ENCODE results near the gene IFI30. TPM values are rescaled to one million over a fixed set of nuclear protein-coding genes. Genes with fewer than 3 reads are reported as not detected.
"Not testable (repeated sequence)": the region's sequence is repeated elsewhere in the genome, so short reads cannot be mapped to it uniquely, and the experiment has no call there.

The IFI30 gene
- total RNA-seq, 1 experiment from 2014 or later: 77.6 TPM

GRCh38 chr19:18194554-18195238, 21.1 kb downstream of the IFI30 start:
- DNase-seq (ENCODE audit: low spot score): no peak
- in situ Hi-C loops (cut with HindIII; ENCODE audit: low sequenced_read_pairs): no loop called here

- DNase-seq (ENCODE audit: low spot score): no peak
- in situ Hi-C loops (cut with HindIII; ENCODE audit: low sequenced_read_pairs): no loop called here
Measured at GRCh38 chr19:18196511-18196845, 22.9 kb downstream of the IFI30 start.

GRCh38 chr19:18197306-18197705, 23.7 kb downstream of the IFI30 start:
- DNase-seq (ENCODE audit: low spot score): no peak
- in situ Hi-C loops (cut with HindIII; ENCODE audit: low sequenced_read_pairs): no loop called here

- DNase-seq (ENCODE audit: low spot score): no peak
- in situ Hi-C loops (cut with HindIII; ENCODE audit: low sequenced_read_pairs): no loop called here
Measured at GRCh38 chr19:18197941-18198340, 24.3 kb downstream of the IFI30 start.

GRCh38 chr19:18198374-18198773, 24.8 kb downstream of the IFI30 start:
- in situ Hi-C loops (cut with HindIII; ENCODE audit: low sequenced_read_pairs): no loop called here
- DNase-seq (ENCODE audit: low spot score): no peak

- DNase-seq (ENCODE audit: low spot score): no peak
- in situ Hi-C loops (cut with HindIII; ENCODE audit: low sequenced_read_pairs): no loop called here
Measured at GRCh38 chr19:18202397-18202777, 28.8 kb downstream of the IFI30 start.

- in situ Hi-C loops (cut with HindIII; ENCODE audit: low sequenced_read_pairs): no loop called here
- DNase-seq (ENCODE audit: low spot score): peak; percentile 44
Measured at GRCh38 chr19:18202778-18203407, 29.3 kb downstream of the IFI30 start.

GRCh38 chr19:18203408-18203862, 29.8 kb downstream of the IFI30 start:
- peak; percentile 64 for DNase-seq (ENCODE audit: low spot score)
- in situ Hi-C loops (cut with HindIII; ENCODE audit: low sequenced_read_pairs): no loop called here

GRCh38 chr19:18203863-18204393, 30.3 kb downstream of the IFI30 start, which contains the start of gene RAB3A:
RAB3A (minus strand) TSS chr19:18204042; CDS start chr19:18202740, 1,302 bp downstream.
- peak; percentile 100 for DNase-seq (ENCODE audit: low spot score)
- in situ Hi-C loops (cut with HindIII; ENCODE audit: low sequenced_read_pairs): no loop called here

GRCh38 chr19:18204394-18205199, 31.0 kb downstream of the IFI30 start:
- no peak for DNase-seq (ENCODE audit: low spot score)
- in situ Hi-C loops (cut with HindIII; ENCODE audit: low sequenced_read_pairs): no loop called here

GRCh38 chr19:18205200-18205892, 31.7 kb downstream of the IFI30 start:
- in situ Hi-C loops (cut with HindIII; ENCODE audit: low sequenced_read_pairs): no loop called here
- DNase-seq (ENCODE audit: low spot score): peak; percentile 55

GRCh38 chr19:18206018-18206417, 32.4 kb downstream of the IFI30 start:
- in situ Hi-C loops (cut with HindIII; ENCODE audit: low sequenced_read_pairs): no loop called here
- DNase-seq (ENCODE audit: low spot score): no peak

- DNase-seq (ENCODE audit: low spot score): no peak
- in situ Hi-C loops (cut with HindIII; ENCODE audit: low sequenced_read_pairs): no loop called here
Measured at GRCh38 chr19:18208098-18208951, 34.7 kb downstream of the IFI30 start.

- in situ Hi-C loops (cut with HindIII; ENCODE audit: low sequenced_read_pairs): not testable (repeated sequence)
Measured at GRCh38 chr19:18209912-18210311, 36.3 kb downstream of the IFI30 start.

GRCh38 chr19:18211683-18212082, 38.1 kb downstream of the IFI30 start:
- in situ Hi-C loops (cut with HindIII; ENCODE audit: low sequenced_read_pairs): no loop called here
- DNase-seq (ENCODE audit: low spot score): no peak

More at GRCh38 chr19:18209912-18210311, 36.3 kb downstream of the IFI30 start:
- DNase-seq (ENCODE audit: low spot score): not testable (repeated sequence)

- in situ Hi-C loops (cut with HindIII; ENCODE audit: low sequenced_read_pairs): no loop called here
Measured at GRCh38 chr19:18214779-18215433, 41.3 kb downstream of the IFI30 start.

GRCh38 chr19:18216789-18217188, 43.2 kb downstream of the IFI30 start:
- no peak for DNase-seq (ENCODE audit: low spot score)
- in situ Hi-C loops (cut with HindIII; ENCODE audit: low sequenced_read_pairs): no loop called here

More at GRCh38 chr19:18214779-18215433, 41.3 kb downstream of the IFI30 start:
- DNase-seq (ENCODE audit: low spot score): no peak

- in situ Hi-C loops (cut with HindIII; ENCODE audit: low sequenced_read_pairs): no loop called here
- DNase-seq (ENCODE audit: low spot score): no peak
Measured at GRCh38 chr19:18218159-18218558, 44.5 kb downstream of the IFI30 start.
